IPS-NIHi11 (cell line): ENCODE results near the gene MACROH2A1.

Experiments
- DNase-seq: peaks from one replicate; pipeline ENCODE4 v3.0.0; 2012; ENCODE audit warnings: mixed read lengths, low spot score

Gene MACROH2A1

DNA sequence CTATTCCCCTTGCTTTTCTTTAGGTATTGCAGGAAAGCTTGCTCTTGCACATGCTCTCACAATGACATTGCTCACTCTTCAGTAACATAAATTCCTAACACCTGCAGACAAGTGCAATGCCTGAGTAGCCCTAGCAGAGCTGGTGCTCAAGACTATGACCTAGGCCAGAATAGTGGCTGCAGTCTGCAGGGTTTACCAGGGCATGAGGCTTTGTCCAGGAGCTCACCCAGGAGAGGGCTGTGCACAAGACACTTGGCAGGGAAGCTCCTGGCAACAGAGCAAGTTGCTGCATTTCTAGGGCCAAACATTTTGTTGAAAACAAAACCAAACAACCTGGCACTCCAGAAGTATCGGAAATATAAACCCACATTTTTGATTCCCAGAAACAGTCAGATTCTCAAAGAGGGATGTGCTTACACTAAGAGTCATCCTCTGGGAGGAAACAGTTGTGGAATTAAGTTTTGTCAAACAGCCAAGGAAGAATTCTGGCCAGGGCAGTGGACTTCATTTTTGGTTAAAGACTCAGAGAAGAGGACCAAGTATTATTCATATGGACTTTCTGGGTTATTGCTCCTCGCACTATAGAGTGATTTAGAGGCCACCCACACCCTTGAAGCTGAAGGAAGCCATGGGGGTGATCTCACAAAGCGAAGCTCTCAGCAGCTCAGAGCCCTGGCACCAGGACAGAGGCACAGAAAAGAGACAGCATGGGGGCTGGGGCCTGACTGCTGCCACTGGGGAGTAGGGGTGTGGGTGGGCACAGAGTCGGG, 44.9 kb downstream of the MACROH2A1 start:
- no peak for DNase-seq

DNA sequence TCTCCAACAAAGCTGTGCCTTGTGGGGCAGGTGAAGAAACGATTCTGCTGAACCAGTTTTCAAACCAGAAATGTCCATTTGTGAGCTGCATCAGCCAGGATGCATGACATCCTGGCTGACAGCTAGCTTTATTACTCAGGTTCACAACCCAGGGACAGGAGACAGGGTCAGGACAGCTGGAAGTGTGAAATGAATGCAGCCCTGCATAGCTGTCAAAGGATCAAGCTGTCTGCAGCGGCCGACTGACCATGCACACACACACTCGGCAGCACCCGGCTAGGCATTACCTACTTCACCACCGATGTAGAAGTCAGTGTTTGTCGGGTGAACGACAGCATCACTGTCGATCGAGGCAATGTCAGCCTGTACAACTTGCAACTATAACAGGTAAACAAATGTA, 48.5 kb downstream of the MACROH2A1 start:
- DNase-seq: no peak

DNA sequence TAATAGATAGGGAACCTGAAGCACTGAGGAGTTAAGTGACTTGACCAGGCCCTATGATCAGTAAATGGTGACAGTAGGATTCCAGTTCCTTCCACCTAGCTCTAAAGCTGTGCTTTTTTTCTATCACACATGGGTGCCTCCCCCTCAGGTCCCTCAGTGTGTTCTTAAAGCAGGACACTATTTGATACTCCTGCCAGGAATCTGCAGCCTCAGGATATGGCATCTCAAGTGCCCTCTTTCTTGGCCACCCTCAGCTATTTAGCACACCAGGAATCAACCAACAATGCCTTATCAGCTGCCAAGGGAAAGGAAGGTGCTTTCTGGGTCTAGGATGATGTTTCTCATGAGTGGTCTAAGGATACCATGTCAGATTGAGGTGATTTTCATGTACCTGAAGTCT, 49.1 kb downstream of the MACROH2A1 start:
- no peak for DNase-seq

DNA sequence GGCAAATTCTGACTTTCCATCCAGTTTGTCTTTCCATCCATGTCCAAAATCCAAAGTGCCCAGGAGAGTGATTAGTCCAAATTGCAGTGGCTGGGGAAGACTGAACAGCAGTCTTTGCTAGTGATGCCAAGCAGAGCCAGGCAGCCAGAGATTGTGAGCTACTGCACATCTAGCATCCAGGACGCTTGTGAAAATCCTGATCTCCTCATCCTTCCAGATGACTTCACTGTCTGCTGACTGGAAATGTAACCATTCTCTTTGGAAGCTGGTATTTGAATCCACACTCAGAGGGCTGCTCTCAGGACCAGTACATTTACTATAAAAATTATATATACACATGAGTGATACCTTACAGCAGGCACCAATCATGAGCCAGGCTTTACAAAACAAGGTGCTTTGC, 49.6 kb downstream of the MACROH2A1 start:
- DNase-seq: no peak

- DNase-seq: no peak
These were observed 50.1 kb downstream of the MACROH2A1 start for GRCh38 chr5:135348918-135349317.

DNA sequence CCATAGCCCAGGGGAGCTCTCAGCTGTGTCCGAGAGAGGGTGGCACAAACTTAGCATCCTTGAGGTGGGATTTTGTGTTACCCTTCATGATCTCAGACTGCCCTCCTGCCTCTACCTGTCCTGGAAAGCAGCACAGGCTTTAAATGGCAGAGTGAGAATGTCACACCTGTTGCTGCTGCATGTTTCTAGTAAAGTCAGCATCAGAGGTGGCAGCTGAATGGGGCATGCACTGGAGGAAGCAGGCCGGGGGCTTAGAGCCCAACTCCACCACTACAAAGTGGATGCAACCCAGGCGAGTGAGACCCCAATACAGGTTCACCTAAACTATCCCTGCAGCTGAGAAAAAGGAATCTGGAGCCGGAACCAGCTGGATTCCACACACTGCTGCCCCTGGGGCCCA, 51.6 kb downstream of the MACROH2A1 start:
- DNase-seq: no peak

DNA sequence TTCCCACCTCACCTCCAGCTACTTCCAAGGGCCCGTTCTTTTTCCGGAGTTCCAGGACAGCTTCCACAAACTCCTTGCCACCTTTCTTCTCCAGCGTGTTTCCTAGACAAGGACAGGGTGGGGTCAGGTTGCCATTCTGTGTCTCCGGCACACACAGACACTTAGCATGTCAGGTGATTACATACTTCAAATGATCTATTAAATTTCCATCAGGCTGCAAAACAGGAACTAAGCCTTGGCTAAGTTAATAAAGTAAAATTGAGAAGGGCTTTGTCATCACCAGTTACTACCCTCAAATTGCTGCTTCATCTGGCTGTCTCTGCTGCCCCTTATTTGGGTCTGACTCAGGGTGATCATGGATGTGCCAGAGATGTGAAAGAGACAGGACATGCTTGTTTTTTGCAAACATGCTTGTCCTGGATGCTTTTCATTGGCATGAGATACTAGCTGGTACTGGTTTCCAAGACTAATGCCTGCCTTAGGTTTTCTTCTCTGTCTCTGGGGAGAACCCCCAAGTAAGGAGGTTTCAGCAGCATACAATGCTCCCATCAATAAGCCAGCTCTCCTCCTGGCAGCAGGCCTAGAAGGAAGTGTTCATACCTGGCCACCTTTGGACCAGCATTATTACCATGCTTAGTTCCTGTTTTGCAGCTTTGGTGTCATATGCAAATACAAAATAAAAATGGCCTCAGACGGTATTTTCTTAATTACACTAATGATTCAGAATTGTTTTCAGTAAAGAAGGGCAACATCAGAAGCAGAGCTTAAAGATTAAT, 52.9 kb downstream of the MACROH2A1 start:
- no peak for DNase-seq

GRCh38 chr5:135344349-135344748, 54.7 kb downstream of the MACROH2A1 start:
- no peak for DNase-seq

DNA sequence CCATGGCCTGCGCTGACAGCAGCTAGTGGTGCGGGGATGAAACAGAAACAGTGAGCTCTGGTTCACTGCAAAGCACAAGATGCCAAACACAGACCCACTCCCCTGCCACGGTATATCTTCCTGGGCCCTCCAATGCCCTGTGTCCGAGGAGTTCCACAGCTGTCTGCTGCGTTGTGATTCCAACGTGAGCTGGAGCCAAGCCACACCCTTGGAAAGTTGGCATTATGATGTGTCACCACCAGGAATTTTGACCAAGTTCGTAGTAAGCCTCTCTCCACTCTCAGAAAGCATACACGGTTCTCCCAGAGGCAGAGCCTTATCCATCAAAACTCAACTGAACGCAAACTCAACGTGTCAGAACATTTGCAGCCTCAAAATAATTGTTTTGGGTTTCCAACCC, 55.6 kb downstream of the MACROH2A1 start:
- DNase-seq: no peak

- no peak for DNase-seq
These were observed 56.5 kb downstream of the MACROH2A1 start for GRCh38 chr5:135342551-135342875.

GRCh38 chr5:135341696-135342550, 57.1 kb downstream of the MACROH2A1 start:
- no peak for DNase-seq

DNA sequence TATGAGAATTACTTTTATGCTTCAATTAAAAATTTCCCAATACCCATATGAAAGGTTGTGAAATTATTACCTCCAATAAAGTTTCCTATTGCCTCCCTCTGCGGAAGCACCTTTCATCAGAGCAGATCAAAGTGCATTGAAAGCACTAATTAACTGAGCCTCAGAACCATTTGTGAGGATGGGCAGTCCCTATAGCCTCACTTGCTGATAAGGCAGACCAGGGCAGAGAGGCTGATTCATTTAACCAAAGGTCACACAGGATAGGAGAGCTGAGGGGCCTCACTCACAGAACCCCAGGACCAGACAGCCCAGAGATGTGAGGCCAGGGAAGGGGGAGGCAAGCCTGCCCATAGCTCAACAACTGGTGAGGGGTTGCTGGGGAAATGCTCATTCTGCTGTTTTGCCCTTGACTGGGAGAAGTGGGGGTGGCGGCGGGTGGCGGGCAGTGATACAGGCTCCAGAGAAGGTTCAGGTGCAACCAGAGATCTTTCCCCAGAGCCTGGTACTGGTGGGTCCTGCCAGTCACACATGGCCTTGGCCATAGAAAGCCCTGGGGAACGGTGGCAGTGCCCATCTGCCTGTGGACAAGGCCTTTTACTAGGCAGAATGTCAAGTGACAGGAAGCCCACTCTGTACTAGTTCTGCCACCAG, 57.9 kb downstream of the MACROH2A1 start:
- no peak for DNase-seq

- DNase-seq: no peak
These were observed 58.5 kb downstream of the MACROH2A1 start for GRCh38 chr5:135340568-135340967.

- no peak for DNase-seq
These were observed 59.4 kb downstream of the MACROH2A1 start for GRCh38 chr5:135339623-135340022.

- no peak for DNase-seq
These were observed 59.8 kb downstream of the MACROH2A1 start for GRCh38 chr5:135339189-135339588.

- no peak for DNase-seq
These were observed 62.0 kb downstream of the MACROH2A1 start for GRCh38 chr5:135337064-135337463.

- no peak for DNase-seq
These were observed 63.8 kb downstream of the MACROH2A1 start for GRCh38 chr5:135335031-135335828.

DNA sequence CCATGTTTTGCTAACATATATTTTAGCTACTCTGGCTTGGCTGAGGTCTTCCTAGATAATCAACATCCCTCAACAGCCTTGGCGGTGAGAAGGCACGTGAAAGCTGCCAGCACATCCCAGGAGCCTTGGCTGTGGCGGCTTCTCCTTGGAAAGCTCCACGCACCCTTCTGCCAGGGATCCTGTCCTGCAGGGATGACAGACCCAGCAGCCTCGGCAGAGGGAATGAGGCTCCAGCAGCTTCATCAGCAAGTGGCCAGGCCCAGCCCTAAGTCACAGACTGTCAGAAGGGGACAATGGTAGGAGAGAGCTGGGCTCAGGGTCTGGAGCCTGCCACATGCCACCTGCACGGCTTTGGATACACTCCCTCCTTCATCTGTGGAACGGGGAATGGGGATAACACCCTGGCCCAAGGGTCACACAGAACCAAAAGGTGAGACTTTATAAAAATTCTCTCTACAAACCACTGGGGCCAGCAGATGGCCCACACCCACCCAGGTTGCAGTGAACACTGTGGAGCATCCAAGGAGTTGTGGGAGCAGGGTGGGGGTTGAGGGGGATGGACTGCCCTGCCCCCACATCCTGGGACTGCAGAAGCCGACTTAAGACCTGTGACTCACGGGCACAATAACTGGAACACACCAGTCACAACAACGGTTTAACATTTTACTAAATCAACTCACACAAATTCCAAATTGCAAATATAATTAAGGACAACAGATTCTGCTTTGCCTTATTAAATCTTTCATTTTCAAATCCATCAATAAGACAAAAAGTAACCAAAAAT, 65.1 kb downstream of the MACROH2A1 start:
- no peak for DNase-seq

DNA sequence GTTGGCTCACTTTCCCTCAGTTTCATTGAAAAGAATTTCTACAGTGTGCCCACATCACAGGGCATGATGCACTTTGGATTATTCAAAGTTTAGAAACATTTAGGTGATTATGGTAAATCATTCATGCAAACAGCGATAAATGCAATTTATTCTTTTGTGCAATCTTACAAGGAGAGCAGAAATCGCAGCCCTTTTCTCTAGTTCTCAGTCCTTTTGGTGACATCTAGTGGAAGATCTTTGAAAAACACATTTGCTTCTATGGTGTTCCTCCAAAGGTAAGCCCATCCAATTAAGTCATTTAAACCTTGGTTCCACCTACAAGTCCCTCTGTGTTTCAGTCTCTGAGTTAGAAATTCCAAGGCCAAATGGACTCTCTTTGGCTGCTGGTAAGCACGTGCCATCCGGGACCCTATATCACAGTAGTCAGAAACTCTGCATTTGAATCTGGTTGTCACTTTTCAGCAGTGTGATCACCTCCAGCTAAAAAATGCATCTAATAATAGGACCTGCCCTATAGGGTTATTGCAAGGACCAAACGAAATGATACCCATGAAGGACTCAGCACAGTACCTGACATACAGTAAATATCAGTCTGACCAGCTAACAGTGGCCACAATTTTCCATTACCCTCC, 66.4 kb downstream of the MACROH2A1 start:
- DNase-seq: peak; percentile 84

DNA sequence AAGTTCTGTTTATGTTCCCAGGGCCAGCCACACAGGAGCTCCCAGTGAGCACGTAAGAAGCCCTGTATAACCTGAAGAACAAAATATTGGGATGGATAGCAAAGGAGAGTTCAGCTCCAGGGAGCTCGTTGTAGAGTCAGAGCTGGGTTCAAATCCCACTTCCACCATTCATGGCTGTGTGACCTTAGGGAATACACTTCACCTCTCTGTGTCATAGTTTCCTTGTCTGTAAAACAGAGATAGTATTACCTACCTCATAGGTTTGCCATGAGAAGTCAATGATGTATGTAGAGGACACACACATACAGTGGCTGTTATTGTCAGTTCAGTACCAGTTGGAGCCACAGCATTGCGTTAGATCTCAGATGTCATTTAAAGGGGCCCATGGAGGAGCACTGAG, 67.4 kb downstream of the MACROH2A1 start:
- DNase-seq: no peak
